ENCODE measurements around the gene GRIP1. TPM values are rescaled to one million over a fixed set of nuclear protein-coding genes. Genes with fewer than 3 reads are reported as not detected.

The GRIP1 gene
- total and polyA plus RNA-seq, 10 of the 15 experiments (the other 5 are each of a cell fraction or from before 2014, with no cell fraction given), result 0.05 to 0.85 (median 0.50) TPM; not detected in 7

- Histone ChIP-seq H3K27me3 (replicated peaks in 1 of 2; ENCODE audit: control insufficient read depth in 2 of 2, insufficient read depth in 2 of 2, low read length in 1 of 2) (no peaks in the 10 kb centered on the region; a peak in 2 of 4 replicates), H3K36me3 (ENCODE audit: control insufficient read depth in 2 of 2, insufficient read depth in 2 of 2, low read length in 1 of 2) (no peaks in the 10 kb centered on the region; a peak in 1 of 4 replicates), H3K79me2 (ENCODE audit: control insufficient read depth, insufficient read depth, low read length) (no peaks in the 10 kb centered on the region), H4K20me1 (ENCODE audit: control insufficient read depth, insufficient read depth) (no peaks in the 10 kb centered on the region), H3K4me2 (ENCODE audit: control insufficient read depth, insufficient read depth) (no peak overlapping the region), H2AFZ (ENCODE audit: control insufficient read depth, low read depth, low read length) (no peak overlapping the region), H3K9me3 (replicated peaks; ENCODE audit: control insufficient read depth, insufficient read depth, low read length) (no peaks in the 10 kb centered on the region; the same call in 2 of the 3 replicates), H3K4me3 (no peak overlapping the region), H3K9ac (ENCODE audit: control insufficient read depth, insufficient read depth, low read length) (no peak overlapping the region), H3K27ac (ENCODE audit: control insufficient read depth, insufficient read depth) (no peak overlapping the region), H3K4me1 (ENCODE audit: control insufficient read depth, insufficient read depth, low read length) (no peaks in the 10 kb centered on the region)
- ChIA-PET RAD21 (ENCODE audit: unreplicated experiment) (no interaction called here), SMC1A (ENCODE audit: uncharacterized antibody, unreplicated experiment) (no interaction called here), CTCF (interaction anchor here (2.0 kb wide), 1 partner anchor 9 kb away, joined by 6 read pairs; no protein-coding TSS in a partner anchor), POLR2A (no interaction called here)
- in situ Hi-C loops (cut with MboI), result no loop called here
- DNase-seq (ENCODE audit: low read depth, low spot score) (no peak), FAIRE-seq (no peak), ATAC-seq (no peak)
- BruUV-seq (replicated peaks), result no TSS peak
- WGBS (ENCODE audit: insufficient coverage, insufficient replicate concordance, low lambda C conversion rate, missing lambda C conversion rate), result 0% methylated on average over 1 of the region's 1 CpG
- TF ChIP-seq DPF2 (IDR thresholded peaks at IDR 0.05) (no peak), BCL3 (IDR thresholded peaks at IDR 0.05; ENCODE audit: borderline replicate concordance, insufficient read depth, low read depth, low read length, poor library complexity, severe bottlenecking) (no peak), TBL1XR1 (IDR thresholded peaks at IDR 0.05; ENCODE audit: low read depth, low read length) (no peak), RFX5 (IDR thresholded peaks at IDR 0.05; ENCODE audit: low read depth, low read length) (no peak), E2F4 (IDR thresholded peaks at IDR 0.05; ENCODE audit: low read depth, low read length) (no peak), CREB1 (IDR thresholded peaks at IDR 0.05; ENCODE audit: low read depth) (no peak), NBN (IDR thresholded peaks at IDR 0.05) (no peak), E4F1 (IDR thresholded peaks at IDR 0.05; ENCODE audit: borderline replicate concordance, partially characterized antibody) (no peak), ETV6 (conservative IDR thresholded peaks at IDR 0.05 in 1 of 2, IDR thresholded peaks at IDR 0.05 in 1 of 2; ENCODE audit: borderline replicate concordance in 1 of 2, low read depth in 1 of 2) (no peak), ZBED1 (IDR thresholded peaks at IDR 0.05; ENCODE audit: borderline replicate concordance) (no peak), NR2C1 (IDR thresholded peaks at IDR 0.05) (no peak), EP300 (IDR thresholded peaks at IDR 0.05; ENCODE audit: borderline replicate concordance in 1 of 2, control insufficient read depth in 1 of 2, low read depth in 2 of 2, low read length in 2 of 2) (no peak), BACH1 (IDR thresholded peaks at IDR 0.05; ENCODE audit: borderline replicate concordance) (no peak), CHD2 (IDR thresholded peaks at IDR 0.05; ENCODE audit: borderline replicate concordance, low read depth, low read length) (no peak), GATAD2B (conservative IDR thresholded peaks at IDR 0.05; ENCODE audit: low read depth) (no peak), SREBF2 (IDR thresholded peaks at IDR 0.05; ENCODE audit: low read length) (no peak), STAT3 (IDR thresholded peaks at IDR 0.05; ENCODE audit: low read depth, low read length) (no peak), SPI1 (IDR thresholded peaks at IDR 0.05; ENCODE audit: borderline replicate concordance, insufficient read depth, low read depth, low read length) (no peak), HCFC1 (IDR thresholded peaks at IDR 0.05; ENCODE audit: low read length) (no peak)
- intact Hi-C loops (cut with micrococcal nuclease; ENCODE audit: unreplicated experiment), result no loop called here
Measured at GRCh38 chr12:66599816-66600215, 79.1 kb downstream of the GRIP1 start.

All from GM12878 (cell line).